Peyer's patch (tissue), 4 donors: ENCODE results near the gene RAB11FIP4.

ENCODE experiments used
- CTCF ChIP-seq, 6 experiments: fragments of 450-650 bp in 4 of 6; fragments of 200-600 bp in 2 of 6; sonication (generic) in 1 of 6; IDR thresholded peaks; one replicate each; pipeline ENCODE4 v1.5.1; 2017 to 2019; ENCODE audit warnings: antibody characterized with exemption in 6 of 6, mild to moderate bottlenecking in 3 of 6, moderate library complexity in 1 of 6
- POLR2A ChIP-seq, 2 donors: fragments of 450-650 bp; IDR thresholded peaks; one replicate each; pipeline ENCODE4 v1.5.1; 2017; ENCODE audit warnings: antibody characterized with exemption in 2 of 2, mild to moderate bottlenecking in 2 of 2, moderate library complexity in 2 of 2

DNA sequence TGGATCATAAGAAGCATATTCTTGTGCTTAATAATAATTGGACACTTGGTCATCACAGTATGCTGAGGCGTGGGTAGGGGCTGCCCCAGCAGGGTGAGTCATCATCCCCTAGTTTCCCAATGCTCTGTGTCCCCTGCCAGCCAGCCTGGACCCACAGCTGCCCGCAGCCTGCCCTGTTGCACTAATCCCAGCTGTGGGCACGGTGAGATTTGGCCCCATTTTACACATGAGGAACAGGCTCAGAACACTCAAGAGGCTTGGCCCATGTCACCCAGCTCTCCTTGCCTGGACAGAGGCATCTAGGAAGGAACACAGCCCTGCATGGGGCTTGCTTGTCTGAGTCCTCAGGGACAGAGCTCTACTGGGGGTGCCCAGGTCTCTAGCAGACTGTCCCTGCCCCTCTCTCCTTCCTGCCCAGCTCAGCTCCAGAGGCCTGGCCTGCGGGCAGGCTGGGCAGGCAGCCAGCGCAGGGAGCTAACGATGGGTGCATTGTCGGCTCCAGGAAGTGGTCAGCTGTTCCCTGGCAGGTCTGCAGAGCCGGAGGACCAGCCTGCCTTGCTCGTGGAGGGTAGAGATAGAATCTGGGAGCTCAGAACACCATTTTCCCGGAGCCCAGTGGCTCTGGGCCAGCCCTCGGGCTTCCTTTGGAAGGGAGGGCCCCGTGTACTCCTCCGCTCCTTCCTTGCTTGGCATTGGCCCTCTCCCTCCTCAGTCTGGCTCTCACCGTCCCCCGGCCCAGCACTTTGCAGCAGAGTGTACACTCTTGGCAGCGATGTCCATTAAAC lies 189.4 kb downstream of the RAB11FIP4 start:
- TF ChIP-seq CTCF (IDR thresholded peaks at IDR 0.05): no peak
- TF ChIP-seq POLR2A (IDR thresholded peaks at IDR 0.05): no peak
